CD14-positive monocyte (primary cell): ENCODE results near the gene TMEM183A. TPM values are rescaled to one million over a fixed set of nuclear protein-coding genes. Genes with fewer than 3 reads are reported as not detected.

ENCODE experiments used
- DNase-seq, 3 donors: peaks; one replicate each; pipeline ENCODE4 v3.0.0-alpha.2; 2011 to 2022
- H2AFZ ChIP-seq: 2 replicates; pipeline ENCODE4 v1.6.0; 2012; ENCODE audit warnings: mild to moderate bottlenecking, low read depth, low read length, inconsistent platforms; ENCODE audit not compliant: insufficient read depth, poor library complexity, severe bottlenecking
- H3K27ac ChIP-seq, 2 donors: 1 replicate in 1 of 2; 2 replicates in 1 of 2; pipeline ENCODE4 v1.5.1; 2012 to 2013; ENCODE audit warnings: low read length in 2 of 2, control low read depth in 1 of 2, inconsistent platforms in 1 of 2, low read depth in 1 of 2, mild to moderate bottlenecking in 1 of 2
- H3K27me3 ChIP-seq, 2 donors: one replicate each; pipeline versions ENCODE4 v1.6.0 to v1.6.1; 2011 to 2013; ENCODE audit warnings: low read length in 2 of 2; ENCODE audit not compliant: control insufficient read depth in 2 of 2, insufficient read depth in 2 of 2
- H3K36me3 ChIP-seq, 2 donors: replicated peaks in 1 of 2; 1 replicate in 1 of 2; 2 replicates in 1 of 2; pipeline versions ENCODE4 v1.5.1 to v1.6.1; 2012 to 2013; ENCODE audit warnings: low read length in 2 of 2, control low read depth in 1 of 2, inconsistent platforms in 1 of 2, mild to moderate bottlenecking in 1 of 2; ENCODE audit not compliant: insufficient read depth in 2 of 2, control insufficient read depth in 1 of 2
- H3K4me1 ChIP-seq, 2 donors: 1 replicate in 1 of 2; 2 replicates in 1 of 2; pipeline versions ENCODE4 v1.5.1 to v1.6.1; 2012 to 2013; ENCODE audit warnings: low read length in 2 of 2, control low read depth in 1 of 2, inconsistent platforms in 1 of 2, mild to moderate bottlenecking in 1 of 2, moderate library complexity in 1 of 2; ENCODE audit not compliant: insufficient read depth in 2 of 2, control insufficient read depth in 1 of 2
- H3K4me2 ChIP-seq: replicated peaks from 2 replicates; pipeline ENCODE3; 2012; ENCODE audit warnings: low read length, moderate library complexity, mild to moderate bottlenecking; ENCODE audit not compliant: poor library complexity, severe bottlenecking; ENCODE audit errors: extremely low read depth
- H3K4me3 ChIP-seq, 3 experiments: fragments of 200-600 bp in 1 of 3; sonication (generic) in 1 of 3; replicated peaks in 1 of 3; 1 replicate in 2 of 3; 2 replicates in 1 of 3; pipeline ENCODE4 v1.5.1; 2011 to 2013; ENCODE audit warnings: low read length in 3 of 3, mild to moderate bottlenecking in 3 of 3, control low read depth in 2 of 3, low read depth in 2 of 3, inconsistent platforms in 1 of 3, moderate library complexity in 1 of 3
- H3K79me2 ChIP-seq: 2 replicates; pipeline ENCODE4 v1.6.0; 2012; ENCODE audit warnings: mild to moderate bottlenecking, control low read depth, inconsistent platforms, low read length, moderate library complexity; ENCODE audit not compliant: insufficient read depth
- H3K9ac ChIP-seq: 2 replicates; pipeline ENCODE4 v1.6.0; 2017; ENCODE audit warnings: low read length, mild to moderate bottlenecking; ENCODE audit not compliant: insufficient read depth, poor library complexity, severe bottlenecking
- H3K9me3 ChIP-seq, 2 donors: replicated peaks in 1 of 2; 1 replicate in 1 of 2; 2 replicates in 1 of 2; pipeline versions ENCODE4 v1.5.1 to v1.6.1; 2012 to 2013; ENCODE audit warnings: low read length in 2 of 2, control low read depth in 1 of 2; ENCODE audit not compliant: control insufficient read depth in 1 of 2, insufficient read depth in 1 of 2
- H4K20me1 ChIP-seq: 2 replicates; pipeline ENCODE4 v1.6.0; 2012; ENCODE audit warnings: mild to moderate bottlenecking, low read length, control low read depth, moderate library complexity; ENCODE audit not compliant: insufficient read depth
- H3K27ac Mint-ChIP-seq, 7 donors: one replicate each; pipeline ENCODE4 v1.8.0; 2020; ENCODE audit warnings: mild to moderate bottlenecking in 7 of 7, mixed read lengths in 7 of 7, moderate library complexity in 6 of 7, inconsistent platforms in 2 of 7
- H3K27me3 Mint-ChIP-seq, 3 donors: one replicate each; pipeline ENCODE4 v1.8.0; 2021 to 2022; ENCODE audit warnings: low read depth in 3 of 3, mild to moderate bottlenecking in 3 of 3, mixed read lengths in 3 of 3, moderate library complexity in 3 of 3, inconsistent platforms in 1 of 3
- H3K36me3 Mint-ChIP-seq, 2 donors: one replicate each; pipeline ENCODE4 v1.8.0; 2020; ENCODE audit warnings: mixed read lengths in 2 of 2, inconsistent platforms in 1 of 2, mild to moderate bottlenecking in 1 of 2
- H3K4me1 Mint-ChIP-seq: one replicate; pipeline ENCODE4 v1.8.0; 2020; ENCODE audit warnings: mild to moderate bottlenecking, mixed read lengths
- H3K4me3 Mint-ChIP-seq, 2 donors: one replicate each; pipeline ENCODE4 v1.8.0; 2020; ENCODE audit warnings: mild to moderate bottlenecking in 2 of 2, mixed read lengths in 2 of 2, moderate library complexity in 1 of 2
- H3K9me3 Mint-ChIP-seq, 7 donors: one replicate each; pipeline ENCODE4 v1.8.0; 2020 to 2022; ENCODE audit warnings: mixed read lengths in 7 of 7, mild to moderate bottlenecking in 6 of 7, moderate library complexity in 6 of 7, inconsistent platforms in 2 of 7
- WGBS: methylation state at CpG from one replicate; pipeline ENCODE4 v1.1.5; 2013; ENCODE audit warnings: missing lambda C conversion rate; ENCODE audit not compliant: insufficient coverage; 5-methylcytosine and 5-hydroxymethylcytosine counted together
- intact Hi-C, 2 donors: fragments of 100-400 bp; cut with micrococcal nuclease; formaldehyde crosslinking; loops; one replicate each; pipeline versions ENCODE4 v1.15.0 to v1.15.1; 2023
- polyA plus RNA-seq, 3 donors: library from polyadenylated mRNA; depleted of rRNA in 1 of 3; unstranded in 2 of 3; stranded (reverse) in 1 of 3; fragments of 300-500 nt in 2 of 3; fragments of >200 nt in 1 of 3; fragmentation: Illumina TruSeq in 2 of 3; gene quantifications; 1 replicate in 2 of 3; 2 replicates in 1 of 3; pipeline ENCODE4 v1.2.3, GENCODE V29; 2012 to 2021
- TF ChIP-seq, protein P1 (sequence below): fragments of 200-600 bp; IDR thresholded peaks from one replicate; pipeline ENCODE4 v1.8.0; 2022; ENCODE audit warnings: antibody characterized with exemption, mild to moderate bottlenecking

The TMEM183A gene
- polyA plus RNA-seq, 3 donors = 60.5 to 84.9 (median 70.0) TPM

DNA sequence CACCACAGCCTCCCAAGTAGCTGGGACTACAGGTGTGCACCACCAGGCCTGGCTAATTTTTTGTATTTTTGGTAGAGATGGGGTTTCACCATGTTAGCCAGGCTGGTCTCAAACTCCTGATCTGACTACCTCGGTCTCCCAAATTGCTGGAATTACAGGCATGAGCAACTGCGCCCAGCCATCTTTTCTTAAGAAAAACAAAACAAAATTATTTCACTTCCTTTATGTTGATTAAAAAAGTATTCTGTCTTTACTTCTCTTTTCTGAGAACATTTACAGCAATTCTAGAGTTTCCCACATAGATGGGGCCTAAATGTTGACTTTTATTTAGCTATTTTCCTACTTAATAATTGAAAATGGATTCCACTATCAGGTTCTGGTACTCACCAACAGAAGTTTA is 17.3 kb upstream of the TMEM183A start:
- Histone ChIP-seq H3K9ac (no peak overlapping the region), H3K4me1 (peaks cover 31 to 36% of the 10 kb centered on the region in 2 donors), H3K27me3 (no peaks in the 10 kb centered on the region), H3K9me3 (no peaks in the 10 kb centered on the region), H2AFZ (peak overlapping the region; percentile 34), H3K79me2 (no peaks in the 10 kb centered on the region), H3K36me3 (no peaks in the 10 kb centered on the region), H3K4me2 (peak overlapping the region; percentile 8), H3K27ac (peak overlapping the region in 1 of 2 donors; percentile 43), H3K4me3 (peak overlapping the region in 1 of 3 experiments; percentile 20), H4K20me1 (no peaks in the 10 kb centered on the region)
- TF ChIP-seq, protein P1, sequence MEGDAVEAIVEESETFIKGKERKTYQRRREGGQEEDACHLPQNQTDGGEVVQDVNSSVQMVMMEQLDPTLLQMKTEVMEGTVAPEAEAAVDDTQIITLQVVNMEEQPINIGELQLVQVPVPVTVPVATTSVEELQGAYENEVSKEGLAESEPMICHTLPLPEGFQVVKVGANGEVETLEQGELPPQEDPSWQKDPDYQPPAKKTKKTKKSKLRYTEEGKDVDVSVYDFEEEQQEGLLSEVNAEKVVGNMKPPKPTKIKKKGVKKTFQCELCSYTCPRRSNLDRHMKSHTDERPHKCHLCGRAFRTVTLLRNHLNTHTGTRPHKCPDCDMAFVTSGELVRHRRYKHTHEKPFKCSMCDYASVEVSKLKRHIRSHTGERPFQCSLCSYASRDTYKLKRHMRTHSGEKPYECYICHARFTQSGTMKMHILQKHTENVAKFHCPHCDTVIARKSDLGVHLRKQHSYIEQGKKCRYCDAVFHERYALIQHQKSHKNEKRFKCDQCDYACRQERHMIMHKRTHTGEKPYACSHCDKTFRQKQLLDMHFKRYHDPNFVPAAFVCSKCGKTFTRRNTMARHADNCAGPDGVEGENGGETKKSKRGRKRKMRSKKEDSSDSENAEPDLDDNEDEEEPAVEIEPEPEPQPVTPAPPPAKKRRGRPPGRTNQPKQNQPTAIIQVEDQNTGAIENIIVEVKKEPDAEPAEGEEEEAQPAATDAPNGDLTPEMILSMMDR = no peak
- Mint-ChIP-seq H3K27me3 (peaks cover 0 to 3% (median 2%) of the 10 kb centered on the region in 3 donors), H3K4me3 (peak overlapping the region in 1 of 2 donors; percentile 59), H3K27ac (peak overlapping the region; percentile 19 to 90 (median 76)), H3K36me3 (no peaks in the 10 kb centered on the region), H3K4me1 (peaks cover 43% of the 10 kb centered on the region), H3K9me3 (peaks cover 0 to 9% (median 0%) of the 10 kb centered on the region in 7 donors)
- no CpG with 5 or more reads among the region's 2 CpGs for WGBS
- no peak for DNase-seq
- intact Hi-C loops = no loop called here

DNA sequence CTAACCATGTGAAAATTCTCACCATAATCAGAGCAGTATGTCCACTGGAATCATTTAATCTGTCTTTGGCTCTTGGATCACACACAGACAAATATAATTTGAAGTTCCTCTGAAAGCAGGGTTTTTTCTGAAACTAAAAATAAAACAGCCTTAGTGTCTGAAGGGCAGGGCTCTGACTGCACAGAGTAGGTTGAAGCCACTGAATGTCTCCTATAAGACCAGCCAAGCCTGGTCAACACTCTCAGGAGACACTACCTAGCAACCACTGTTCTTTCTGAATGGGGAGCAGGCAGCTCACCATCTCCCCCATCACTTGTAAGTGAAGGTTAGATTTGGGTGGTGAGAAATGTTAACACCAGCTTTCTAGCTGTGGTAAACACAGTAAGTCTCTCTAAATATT is 16.1 kb upstream of the TMEM183A start:
- TF ChIP-seq, protein P1 = no peak
- no peak overlapping the region for H3K4me3 Mint-ChIP-seq
- Histone ChIP-seq H4K20me1 (no peaks in the 10 kb centered on the region), H3K79me2 (no peaks in the 10 kb centered on the region), H2AFZ (no peak overlapping the region), H3K27ac (no peak overlapping the region), H3K36me3 (no peaks in the 10 kb centered on the region), H3K27me3 (no peaks in the 10 kb centered on the region), H3K4me1 (peaks cover 31 to 36% of the 10 kb centered on the region in 2 donors), H3K4me2 (no peak overlapping the region), H3K9me3 (no peaks in the 10 kb centered on the region), H3K4me3 (no peak overlapping the region), H3K9ac (no peak overlapping the region)
- no peaks in the 10 kb centered on the region for H3K36me3 Mint-ChIP-seq
- H3K27me3 Mint-ChIP-seq = peaks cover 0 to 3% (median 2%) of the 10 kb centered on the region in 3 donors
- no peak overlapping the region for H3K27ac Mint-ChIP-seq
- intact Hi-C loops = no loop called here
- peaks cover 0 to 9% (median 0%) of the 10 kb centered on the region in 7 donors for H3K9me3 Mint-ChIP-seq
- H3K4me1 Mint-ChIP-seq = peaks cover 38% of the 10 kb centered on the region
- DNase-seq = no peak
